Measurements from ENCODE around the gene LY6G6D. TPM values are rescaled to one million over a fixed set of nuclear protein-coding genes. Genes with fewer than 3 reads are reported as not detected.

Gene LY6G6D
- total and polyA plus RNA-seq, 2 of the 13 experiments (the other 11 are each of a cell fraction or from before 2014, with no cell fraction given), result not detected

GRCh38 chr6:31681135-31681671 lies 33.9 kb upstream of the LY6G6D start (continued):
- no peak for TF ChIP-seq ARID5B (CRISPR knock-in tag; IDR thresholded peaks at IDR 0.05)
- TF ChIP-seq ZFP37 (CRISPR knock-in tag; IDR thresholded peaks at IDR 0.05; ENCODE audit: borderline replicate concordance), result no peak
- no peak for TF ChIP-seq ZNF510 (CRISPR knock-in tag; IDR thresholded peaks at IDR 0.05; ENCODE audit: low read depth)
- no peak for TF ChIP-seq ZNF362 (CRISPR knock-in tag; IDR thresholded peaks at IDR 0.05; ENCODE audit: borderline replicate concordance)
- TF ChIP-seq CREBL2 (CRISPR knock-in tag; IDR thresholded peaks at IDR 0.05; ENCODE audit: borderline replicate concordance), result no peak
- TF ChIP-seq RFXANK (CRISPR knock-in tag; IDR thresholded peaks at IDR 0.05), result no peak
- TF ChIP-seq PBX2 (CRISPR knock-in tag; IDR thresholded peaks at IDR 0.05), result no peak
- no peak for TF ChIP-seq ZNF597 (CRISPR knock-in tag; IDR thresholded peaks at IDR 0.05)
- no peak for TF ChIP-seq KLF12 (CRISPR knock-in tag; IDR thresholded peaks at IDR 0.05; ENCODE audit: borderline replicate concordance)
- TF ChIP-seq PRPF4 (IDR thresholded peaks at IDR 0.05; ENCODE audit: low read depth, low read length, poor library complexity, severe bottlenecking), result no peak
- no peak for TF ChIP-seq ZNF569 (CRISPR knock-in tag; IDR thresholded peaks at IDR 0.05; ENCODE audit: borderline replicate concordance)
- 0 out of 2 replicates have a peak, but pooled peaks have one; percentile 6 for TF ChIP-seq ZNF576 (CRISPR knock-in tag; IDR thresholded peaks at IDR 0.05)
- no peak for TF ChIP-seq MNT (IDR thresholded peaks at IDR 0.05)
- no peak for TF ChIP-seq ZSCAN21 (CRISPR knock-in tag; IDR thresholded peaks at IDR 0.05; ENCODE audit: borderline replicate concordance)
- no peak for TF ChIP-seq ZMYM3 (CRISPR knock-in tag; IDR thresholded peaks at IDR 0.05)
- no peak for TF ChIP-seq ZNF839 (CRISPR knock-in tag; IDR thresholded peaks at IDR 0.05; ENCODE audit: borderline replicate concordance)
- TF ChIP-seq ZBTB38 (CRISPR knock-in tag; IDR thresholded peaks at IDR 0.05), result peak; percentile 14; the same call in 1 of the 2 replicates
- no peak for TF ChIP-seq PRMT3 (CRISPR knock-in tag; IDR thresholded peaks at IDR 0.05; ENCODE audit: borderline replicate concordance, low read depth)
- no peak for TF ChIP-seq KDM6A (CRISPR knock-in tag; IDR thresholded peaks at IDR 0.05; ENCODE audit: low read depth)
- TF ChIP-seq GABPB1 (CRISPR knock-in tag; IDR thresholded peaks at IDR 0.05), result peak; percentile 13; the same call in 1 of the 2 replicates
- no peak for TF ChIP-seq ZNF562 (CRISPR knock-in tag; IDR thresholded peaks at IDR 0.05; ENCODE audit: borderline replicate concordance)

Measured in HepG2 (cell line).